ENCODE results near the gene BSPRY.
A peak's percentile ranks its signal among the peaks of the same experiment; 100 is the strongest.
"Not testable (repeated sequence)": the region's sequence is repeated elsewhere in the genome, so short reads cannot be mapped to it uniquely, and the experiment has no call there.

BSPRY gene

GRCh38 chr9:113395000-113395861 lies 45.9 kb downstream of the BSPRY start:
- DNase-seq: no peak

GRCh38 chr9:113397203-113397631 lies 47.9 kb downstream of the BSPRY start:
- DNase-seq: no peak

- DNase-seq: no peak
Observed at GRCh38 chr9:113398796-113399195, 49.5 kb downstream of the BSPRY start.

GRCh38 chr9:113399646-113400200 lies 50.4 kb downstream of the BSPRY start:
- DNase-seq: no peak

GRCh38 chr9:113401027-113401792 lies 51.9 kb downstream of the BSPRY start, which contains the start of gene ALAD:
TSS of gene ALAD (minus strand) at chr9:113401284. CDS start at chr9:113393559, 7,725 bp downstream.
- DNase-seq: peak; percentile 98 to 99

GRCh38 chr9:113403646-113404045 lies 54.3 kb downstream of the BSPRY start:
- DNase-seq: no peak

GRCh38 chr9:113406353-113406752 lies 57.0 kb downstream of the BSPRY start:
- DNase-seq: not testable (repeated sequence)

GRCh38 chr9:113406873-113407511 lies 57.7 kb downstream of the BSPRY start:
- DNase-seq: peak; percentile 16

- no peak for DNase-seq
Observed at GRCh38 chr9:113409481-113409880, 60.1 kb downstream of the BSPRY start.

- no peak for DNase-seq
Observed at GRCh38 chr9:113409883-113410206, 60.5 kb downstream of the BSPRY start.

GRCh38 chr9:113410207-113410864 lies 61.0 kb downstream of the BSPRY start, which contains the start of the genes C9orf43 and POLE3:
TSS of gene C9orf43 (plus strand) at chr9:113410747. CDS start at chr9:113413494, 2,747 bp downstream.
TSS of gene POLE3 (minus strand) at chr9:113410675. CDS start at chr9:113410293, 382 bp downstream.
- peak; percentile 86 to 95 for DNase-seq

- DNase-seq: peak in 1 of 2 donors; percentile 29
Observed at GRCh38 chr9:113416149-113416721, 66.9 kb downstream of the BSPRY start.

- no peak for DNase-seq
Observed at GRCh38 chr9:113417370-113417769, 68.0 kb downstream of the BSPRY start.
